GM12875 (cell line): ENCODE results near the gene SLC6A3.

Source experiments
- H3K4me3 ChIP-seq: one replicate; pipeline ENCODE4 v1.5.1; 2011; ENCODE audit warnings: low read depth, low read length, control low read depth
- TF ChIP-seq, protein P1 (sequence below): IDR thresholded peaks from 2 replicates; pipeline ENCODE4 v1.5.1; 2011; ENCODE audit warnings: low read depth, mild to moderate bottlenecking, control low read depth, inconsistent platforms, low read length, moderate library complexity, borderline replicate concordance; ENCODE audit not compliant: insufficient read depth

SLC6A3 gene

DNA sequence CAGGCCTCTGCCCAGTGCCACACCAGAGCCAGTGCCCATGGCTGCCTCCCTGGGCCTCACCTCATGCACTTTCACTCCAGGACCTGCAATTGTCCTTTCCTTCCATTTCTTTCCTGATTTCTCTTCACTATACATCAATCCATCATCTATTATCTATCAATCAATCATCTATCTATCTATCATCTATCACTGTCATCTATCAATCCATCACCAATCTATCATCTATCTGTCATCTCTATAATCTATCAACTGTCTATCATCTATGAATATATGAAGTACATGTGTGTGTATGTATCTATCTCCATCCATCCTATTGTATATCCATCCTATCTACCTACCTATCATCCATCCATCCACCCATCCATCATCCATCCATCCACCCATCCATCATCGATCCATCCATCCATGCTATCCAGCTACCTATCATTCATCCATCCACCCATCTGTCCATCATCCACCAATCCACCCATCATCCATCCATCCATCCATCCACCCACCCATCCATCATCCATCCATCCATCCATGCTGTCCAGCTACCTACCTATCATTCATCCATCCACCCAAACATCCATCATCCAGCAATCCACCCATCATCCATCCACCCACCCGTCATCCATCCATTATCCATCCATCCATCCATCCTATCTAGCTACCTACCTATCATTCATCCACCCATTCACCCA, 26.9 kb downstream of the SLC6A3 start:
- TF ChIP-seq, protein P1, sequence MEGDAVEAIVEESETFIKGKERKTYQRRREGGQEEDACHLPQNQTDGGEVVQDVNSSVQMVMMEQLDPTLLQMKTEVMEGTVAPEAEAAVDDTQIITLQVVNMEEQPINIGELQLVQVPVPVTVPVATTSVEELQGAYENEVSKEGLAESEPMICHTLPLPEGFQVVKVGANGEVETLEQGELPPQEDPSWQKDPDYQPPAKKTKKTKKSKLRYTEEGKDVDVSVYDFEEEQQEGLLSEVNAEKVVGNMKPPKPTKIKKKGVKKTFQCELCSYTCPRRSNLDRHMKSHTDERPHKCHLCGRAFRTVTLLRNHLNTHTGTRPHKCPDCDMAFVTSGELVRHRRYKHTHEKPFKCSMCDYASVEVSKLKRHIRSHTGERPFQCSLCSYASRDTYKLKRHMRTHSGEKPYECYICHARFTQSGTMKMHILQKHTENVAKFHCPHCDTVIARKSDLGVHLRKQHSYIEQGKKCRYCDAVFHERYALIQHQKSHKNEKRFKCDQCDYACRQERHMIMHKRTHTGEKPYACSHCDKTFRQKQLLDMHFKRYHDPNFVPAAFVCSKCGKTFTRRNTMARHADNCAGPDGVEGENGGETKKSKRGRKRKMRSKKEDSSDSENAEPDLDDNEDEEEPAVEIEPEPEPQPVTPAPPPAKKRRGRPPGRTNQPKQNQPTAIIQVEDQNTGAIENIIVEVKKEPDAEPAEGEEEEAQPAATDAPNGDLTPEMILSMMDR, result no peak
- no peak overlapping the region for H3K4me3 ChIP-seq

DNA sequence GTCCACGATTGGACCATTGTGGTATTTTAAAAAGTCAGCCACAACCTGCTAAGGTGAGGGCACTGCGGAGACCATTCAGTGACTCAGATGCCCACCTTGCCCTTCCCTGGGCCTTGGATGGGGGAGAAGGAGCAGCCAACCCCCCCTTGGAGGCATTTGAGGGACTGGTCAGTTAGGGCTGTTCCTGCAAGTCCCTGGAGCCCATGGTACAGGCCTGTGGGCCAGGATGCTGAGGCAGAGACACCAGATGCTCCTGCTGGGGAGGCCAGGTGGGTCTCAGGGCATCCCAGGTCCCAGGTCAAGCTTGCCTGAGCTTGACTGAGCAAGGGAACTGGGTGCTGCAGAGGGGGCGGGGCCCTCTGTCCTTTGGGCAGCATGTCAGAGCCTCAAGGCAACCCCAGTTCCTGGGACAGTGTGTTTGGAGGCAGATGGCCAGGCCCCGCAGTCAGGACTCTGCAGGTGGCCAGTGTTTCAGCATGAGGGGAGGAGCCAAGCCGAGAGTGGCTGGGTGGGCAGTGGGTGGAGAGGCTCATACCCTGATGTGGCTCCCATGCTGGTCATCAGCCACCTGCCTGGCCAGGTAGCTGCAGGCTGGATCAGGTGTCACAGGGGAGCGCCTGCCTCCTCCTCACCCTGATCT, 27.5 kb downstream of the SLC6A3 start:
- H3K4me3 ChIP-seq, result no peak overlapping the region
- TF ChIP-seq, protein P1, result no peak

DNA sequence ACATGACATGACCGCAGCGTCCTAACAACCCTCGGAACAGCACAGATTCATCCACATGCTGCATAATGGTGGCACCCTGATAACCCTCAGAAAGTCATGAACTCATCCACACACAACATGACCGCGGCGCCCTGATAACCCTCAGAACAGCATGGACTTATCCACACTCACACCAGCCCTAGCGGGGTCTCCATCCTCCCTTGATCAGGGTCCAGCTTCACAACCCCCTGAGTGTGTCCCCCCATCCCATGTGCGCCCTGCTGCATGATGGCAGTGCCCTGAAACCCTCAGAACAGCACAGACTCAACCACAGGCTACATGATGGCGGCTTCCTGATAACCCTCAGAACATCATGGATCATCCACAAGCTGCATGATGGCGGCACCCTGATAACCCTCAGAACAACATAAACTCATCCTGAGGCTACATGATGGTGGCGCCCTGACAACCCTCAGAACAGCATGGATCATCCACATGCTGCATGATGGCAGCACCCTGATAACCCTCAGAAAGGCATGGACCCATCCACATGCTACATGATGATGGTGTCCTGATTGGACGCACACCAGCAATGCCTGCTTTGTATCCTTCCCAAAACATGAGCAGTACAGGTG, 28.3 kb downstream of the SLC6A3 start:
- no peak overlapping the region for H3K4me3 ChIP-seq
- TF ChIP-seq, protein P1, result no peak

DNA sequence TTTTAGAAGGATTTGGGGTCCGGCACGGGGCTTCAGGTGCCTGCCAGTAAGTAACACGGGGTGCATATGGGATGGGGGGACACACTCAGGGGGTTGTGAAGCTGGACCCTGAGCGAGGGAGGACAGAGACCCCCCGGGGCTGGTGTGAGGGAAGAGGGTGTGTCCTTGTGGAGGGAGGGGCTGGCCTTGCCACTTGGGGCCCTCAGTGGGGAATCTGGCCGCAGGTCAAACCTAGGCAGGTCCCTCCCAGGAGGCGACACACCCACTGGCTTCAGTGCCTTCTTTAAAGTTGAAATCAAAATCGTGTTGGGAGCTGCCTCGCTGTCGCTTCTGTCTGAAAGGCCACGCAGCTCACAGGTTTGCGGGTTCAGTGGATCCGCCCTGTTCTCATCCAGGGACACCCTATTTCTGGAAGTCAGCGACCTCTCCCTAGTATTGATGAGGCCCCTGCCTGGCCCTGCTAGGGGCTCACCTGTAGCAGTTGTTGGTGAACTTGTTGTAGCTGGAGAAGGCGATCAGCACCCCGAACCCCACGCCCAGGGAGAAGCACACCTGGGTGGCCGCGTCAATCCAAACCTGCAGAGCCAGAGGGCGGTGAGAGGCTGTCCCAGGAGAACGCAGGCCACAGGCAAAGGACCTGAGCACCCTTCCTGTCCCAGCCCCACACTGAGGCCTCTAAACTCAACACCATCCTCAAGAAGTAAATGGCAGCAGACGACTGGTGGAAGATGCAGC, 29.4 kb downstream of the SLC6A3 start:
- TF ChIP-seq, protein P1, result no peak
- no peak overlapping the region for H3K4me3 ChIP-seq

DNA sequence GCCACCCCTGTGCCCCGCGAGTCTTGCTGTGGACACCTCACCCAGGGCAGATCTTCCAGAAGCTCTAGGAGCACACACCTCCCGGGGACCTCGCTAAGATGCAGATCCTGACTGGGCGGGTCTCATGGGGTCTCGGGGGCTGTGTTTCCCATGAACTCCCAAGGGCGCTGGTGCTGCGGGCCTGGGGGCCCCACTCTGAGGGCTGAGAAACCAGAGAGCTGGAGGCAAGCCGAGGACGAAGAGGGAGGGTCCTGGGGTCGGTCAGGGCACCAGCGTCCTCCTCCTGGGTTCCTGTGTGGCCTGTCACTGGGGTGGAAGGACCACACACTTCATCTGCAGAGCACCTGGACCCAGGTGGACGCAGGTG, 30.2 kb downstream of the SLC6A3 start:
- TF ChIP-seq, protein P1, result no peak
- H3K4me3 ChIP-seq, result no peak overlapping the region

DNA sequence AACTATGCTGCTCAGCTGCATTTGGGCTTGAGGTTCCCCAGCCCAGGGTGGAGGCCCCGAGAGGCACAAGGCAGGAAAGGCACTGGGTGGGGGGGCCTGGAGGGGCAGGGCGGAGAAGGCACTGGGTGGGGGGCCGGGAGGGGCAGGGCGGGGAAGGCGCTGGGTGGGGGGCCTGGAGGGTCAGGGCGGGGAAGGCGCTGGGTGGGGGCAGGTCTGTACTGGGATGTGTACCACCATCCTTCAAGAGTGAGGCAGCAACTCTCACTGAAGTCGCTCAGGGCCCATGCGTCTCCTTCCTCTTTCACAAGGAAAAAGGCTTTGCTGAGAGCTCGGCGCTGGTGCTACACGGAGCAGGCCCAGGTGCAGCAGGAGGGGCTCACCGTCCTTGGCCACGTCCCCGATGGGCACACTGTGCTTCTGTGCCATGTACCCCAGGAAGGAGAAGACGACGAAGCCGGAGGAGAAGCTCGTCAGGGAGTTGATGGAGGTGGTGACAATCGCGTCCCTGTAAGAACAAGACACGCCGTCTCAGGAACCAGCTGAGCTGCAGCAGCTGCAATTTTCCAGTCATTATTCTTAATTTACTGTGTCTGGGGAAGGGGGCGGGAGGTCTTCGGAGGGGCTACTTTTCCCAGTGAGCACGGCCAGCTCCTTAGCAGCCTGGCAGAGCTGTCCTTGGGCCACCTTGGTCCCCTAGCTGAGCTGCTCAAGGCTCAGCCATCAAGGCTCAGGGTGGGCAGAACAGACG, 30.8 kb downstream of the SLC6A3 start:
- TF ChIP-seq, protein P1, result no peak
- no peak overlapping the region for H3K4me3 ChIP-seq
